ENCODE results near the gene LLCFC1. TPM values are rescaled to one million over a fixed set of nuclear protein-coding genes. Genes with fewer than 3 reads are reported as not detected.

LLCFC1 gene
- polyA plus RNA-seq, 1 experiment: not detected

DNA sequence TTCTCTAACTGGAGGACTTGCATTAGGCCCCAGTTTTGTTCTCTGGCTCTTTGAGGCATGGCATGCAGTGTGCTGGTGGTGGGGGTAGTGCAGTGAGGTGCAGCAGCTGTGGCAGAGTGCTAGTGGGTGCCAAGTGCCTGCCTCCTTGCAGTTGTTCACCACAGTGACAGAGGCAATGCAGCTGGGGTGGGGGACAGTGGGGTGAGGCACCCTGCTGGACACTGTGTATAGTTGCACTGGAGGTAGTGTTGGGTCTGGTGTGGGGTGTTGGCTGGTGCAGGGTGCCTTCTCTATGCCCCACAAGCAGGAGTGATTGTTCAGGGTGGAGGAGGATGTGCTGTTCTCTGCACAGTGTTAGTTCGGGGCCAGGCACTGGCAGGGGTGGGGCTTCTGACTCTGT lies 44.5 kb downstream of the LLCFC1 start:
- Histone ChIP-seq H3K27me3 (ENCODE audit: control insufficient read depth, insufficient read depth, low read length) (no peaks in the 10 kb centered on the region), H3K4me3 (ENCODE audit: low read depth, low read length) (no peak overlapping the region), H3K36me3 (ENCODE audit: control insufficient read depth, insufficient read depth, low read length) (no peaks in the 10 kb centered on the region)
- ChIA-PET POLR2A (no interaction called here), CTCF (no interaction called here)
- no peak for DNase-seq (ENCODE audit: low read depth)
- TF ChIP-seq, protein P1, sequence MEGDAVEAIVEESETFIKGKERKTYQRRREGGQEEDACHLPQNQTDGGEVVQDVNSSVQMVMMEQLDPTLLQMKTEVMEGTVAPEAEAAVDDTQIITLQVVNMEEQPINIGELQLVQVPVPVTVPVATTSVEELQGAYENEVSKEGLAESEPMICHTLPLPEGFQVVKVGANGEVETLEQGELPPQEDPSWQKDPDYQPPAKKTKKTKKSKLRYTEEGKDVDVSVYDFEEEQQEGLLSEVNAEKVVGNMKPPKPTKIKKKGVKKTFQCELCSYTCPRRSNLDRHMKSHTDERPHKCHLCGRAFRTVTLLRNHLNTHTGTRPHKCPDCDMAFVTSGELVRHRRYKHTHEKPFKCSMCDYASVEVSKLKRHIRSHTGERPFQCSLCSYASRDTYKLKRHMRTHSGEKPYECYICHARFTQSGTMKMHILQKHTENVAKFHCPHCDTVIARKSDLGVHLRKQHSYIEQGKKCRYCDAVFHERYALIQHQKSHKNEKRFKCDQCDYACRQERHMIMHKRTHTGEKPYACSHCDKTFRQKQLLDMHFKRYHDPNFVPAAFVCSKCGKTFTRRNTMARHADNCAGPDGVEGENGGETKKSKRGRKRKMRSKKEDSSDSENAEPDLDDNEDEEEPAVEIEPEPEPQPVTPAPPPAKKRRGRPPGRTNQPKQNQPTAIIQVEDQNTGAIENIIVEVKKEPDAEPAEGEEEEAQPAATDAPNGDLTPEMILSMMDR (IDR thresholded peaks at IDR 0.05; ENCODE audit: insufficient read depth, low read depth, low read length): no peak

DNA sequence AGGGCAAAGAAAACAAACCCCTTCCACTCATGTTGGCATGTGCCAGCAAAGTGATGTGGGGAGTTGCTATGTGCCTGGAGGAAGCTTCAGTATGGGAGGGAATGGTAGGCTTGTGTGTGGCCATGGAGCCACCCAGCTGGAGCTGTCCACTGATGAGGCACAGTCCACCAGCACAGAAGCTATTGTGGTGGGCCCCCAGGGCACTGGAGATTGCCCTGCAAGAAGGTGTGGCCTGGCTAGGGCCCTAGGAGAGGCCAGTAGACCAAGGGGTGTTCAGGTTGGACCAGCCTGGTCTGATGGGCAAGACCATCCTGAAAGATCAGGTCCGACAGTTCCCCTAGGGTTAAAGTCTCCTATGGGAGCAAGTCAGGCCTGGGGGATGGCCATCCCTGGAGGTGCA lies 45.0 kb downstream of the LLCFC1 start:
- no peaks in the 10 kb centered on the region for H3K27me3 ChIP-seq (ENCODE audit: control insufficient read depth, insufficient read depth, low read length)
- ChIA-PET POLR2A (no interaction called here), CTCF (no interaction called here)
- no peak for DNase-seq (ENCODE audit: low read depth)
- H3K4me3 ChIP-seq (ENCODE audit: low read depth, low read length): no peak overlapping the region
- H3K36me3 ChIP-seq (ENCODE audit: control insufficient read depth, insufficient read depth, low read length): no peaks in the 10 kb centered on the region
- TF ChIP-seq, protein P1 (IDR thresholded peaks at IDR 0.05; ENCODE audit: insufficient read depth, low read depth, low read length): no peak

Other genes with a start within 250 kb of the LLCFC1 start
- not detected in 2 replicates for gene PRSS1, start 190.0 kb upstream of the LLCFC1 start, polyA plus RNA-seq (2011; rRNA removed)
- gene PRSS2, start 168.5 kb upstream of the LLCFC1 start, polyA plus RNA-seq (2011; rRNA removed): not detected in 2 replicates
- gene EPHB6, start 84.4 kb upstream of the LLCFC1 start, polyA plus RNA-seq (2011; rRNA removed): 4.5 and 7.1 TPM in 2 replicates
- gene TRPV6, start 53.7 kb upstream of the LLCFC1 start, polyA plus RNA-seq (2011; rRNA removed): not detected in 2 replicates
- 0.04 TPM in 1 of 2 replicates, not detected in the other for gene TRPV5, start 5.7 kb upstream of the LLCFC1 start, polyA plus RNA-seq (2011; rRNA removed)
- 0.17 and 0.31 TPM in 2 replicates for gene KEL, start 22.9 kb downstream of the LLCFC1 start, polyA plus RNA-seq (2011; rRNA removed)
- not detected in 2 replicates for gene OR9A2, start 87.6 kb downstream of the LLCFC1 start, polyA plus RNA-seq (2011; rRNA removed)
- gene OR6V1, start 112.9 kb downstream of the LLCFC1 start, polyA plus RNA-seq (2011; rRNA removed): not detected in 2 replicates
- not detected in 2 replicates for gene PIP, start 192.6 kb downstream of the LLCFC1 start, polyA plus RNA-seq (2011; rRNA removed)
- gene TAS2R39, start 243.9 kb downstream of the LLCFC1 start, polyA plus RNA-seq (2011; rRNA removed): not detected in 2 replicates